ENCODE data around the gene IDI1.
"Not testable (repeated sequence)": the region's sequence is repeated elsewhere in the genome, so short reads cannot be mapped to it uniquely, and the experiment has no call there.

Gene IDI1

DNA sequence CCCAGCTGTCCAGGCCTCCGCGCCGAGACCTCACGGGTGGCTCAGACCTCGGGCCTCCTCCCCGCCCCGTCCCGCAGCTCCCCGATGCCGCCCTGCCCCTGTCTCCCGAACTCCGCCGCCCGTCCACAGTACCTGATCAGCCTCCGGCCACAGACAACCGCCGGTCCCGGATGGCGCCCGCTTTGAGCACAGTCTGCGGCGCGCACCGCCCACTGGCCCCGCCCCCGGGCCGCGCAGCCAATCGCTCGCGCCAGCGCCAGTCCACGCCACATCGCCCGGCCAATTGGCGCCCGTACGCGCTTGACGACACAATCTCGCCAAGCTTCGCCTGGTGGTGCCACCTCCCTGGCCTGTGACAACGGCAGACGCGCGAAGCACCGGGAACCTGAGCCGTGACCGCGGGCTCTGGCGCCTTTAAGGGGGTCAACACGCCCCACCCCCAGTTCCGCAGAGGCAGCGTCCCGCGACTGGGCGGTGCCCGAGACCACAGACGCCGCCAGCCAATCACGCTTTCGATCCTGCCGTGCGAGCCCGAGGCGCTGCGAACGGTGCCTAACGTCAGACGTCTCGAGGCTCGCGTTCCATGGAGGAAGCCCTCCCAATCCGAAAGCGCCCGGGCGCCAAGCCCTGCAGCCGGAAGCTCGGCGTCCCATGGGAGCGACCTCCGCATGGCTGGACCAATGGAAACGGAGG is at the start of gene IDI1:
Gene IDI1, minus strand, starts transcription at position 388 of the 693 bp plus-strand sequence. Its CDS starts 116 bp downstream, at position 272.
- DNase-seq (ENCODE audit: low read depth in 2 of 3, low spot score in 2 of 3) = peak; percentile 92 to 94 (median 93)

DNA sequence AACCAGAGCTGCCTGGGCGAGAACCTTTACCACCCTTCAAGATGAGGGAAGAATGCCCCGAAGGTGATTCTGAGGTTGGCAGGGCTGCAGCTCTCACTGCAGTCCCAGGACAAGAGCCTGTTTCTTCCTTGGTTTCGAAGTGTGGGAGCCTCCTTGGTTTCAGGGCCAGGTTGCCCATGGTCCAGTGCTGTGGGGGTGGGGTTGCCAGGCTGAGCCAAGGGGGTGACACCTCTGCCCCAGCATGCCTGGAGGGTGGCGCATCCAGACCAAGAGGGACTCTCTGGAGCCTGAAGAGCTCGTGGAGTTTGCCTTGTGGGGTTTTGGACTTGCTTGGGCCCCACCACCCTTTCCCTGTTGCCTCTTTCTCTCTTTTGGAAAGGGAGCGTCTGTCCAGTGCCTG is 48.5 kb upstream of the IDI1 start:
- DNase-seq (ENCODE audit: low read depth in 2 of 3, low spot score in 2 of 3) = no peak

DNA sequence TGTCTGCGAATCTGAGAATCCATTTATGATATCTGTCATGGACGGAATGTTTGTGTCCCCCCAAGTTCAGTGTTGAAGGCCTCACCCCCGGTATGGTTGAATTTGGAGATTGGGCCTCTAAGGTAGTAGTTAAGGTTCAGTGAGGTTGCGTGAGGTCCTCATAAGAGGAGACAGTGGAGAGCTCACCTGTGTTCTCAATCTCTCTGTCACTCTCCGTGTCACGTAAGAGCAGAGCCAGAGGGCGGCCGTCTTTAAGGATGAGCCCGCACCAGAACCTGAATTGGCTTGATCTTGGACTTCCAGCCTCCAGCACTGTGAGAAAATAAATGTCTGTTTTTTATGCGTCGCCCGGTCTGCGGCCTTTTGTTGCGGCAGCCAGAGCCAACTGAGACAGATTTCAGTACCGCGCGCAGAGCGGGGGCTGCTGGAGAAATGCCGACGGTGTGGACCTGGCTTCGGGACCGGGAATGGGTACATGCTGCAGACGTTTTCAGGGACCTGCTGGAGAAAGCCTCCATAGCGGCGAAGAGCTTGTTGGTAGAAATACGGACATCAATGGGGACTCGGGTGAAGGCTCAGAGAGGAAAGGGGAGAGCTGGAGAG is 47.5 kb upstream of the IDI1 start:
- no peak for DNase-seq (ENCODE audit: low read depth in 2 of 3, low spot score in 2 of 3)

DNA sequence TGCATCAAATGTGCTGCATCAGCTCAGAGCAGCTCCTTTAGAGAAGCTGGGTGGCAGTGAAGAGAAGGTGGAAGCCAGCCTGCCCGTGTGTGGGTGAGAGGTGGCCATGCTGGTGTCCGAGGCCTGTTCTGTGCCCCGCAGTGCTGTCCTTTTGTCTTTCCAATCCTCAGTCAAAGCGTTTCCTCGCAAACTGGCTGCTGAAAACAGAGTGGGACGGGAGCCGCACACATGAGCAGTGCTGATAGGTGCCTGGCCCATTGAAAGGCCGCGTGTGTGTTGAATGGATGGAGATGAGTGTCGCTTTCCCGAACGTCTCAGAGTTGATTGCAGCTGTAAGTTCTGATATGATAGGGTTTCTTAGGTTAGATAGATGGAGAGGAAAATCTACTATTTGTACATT is 46.6 kb upstream of the IDI1 start:
- DNase-seq (ENCODE audit: low read depth in 2 of 3, low spot score in 2 of 3) = no peak

DNA sequence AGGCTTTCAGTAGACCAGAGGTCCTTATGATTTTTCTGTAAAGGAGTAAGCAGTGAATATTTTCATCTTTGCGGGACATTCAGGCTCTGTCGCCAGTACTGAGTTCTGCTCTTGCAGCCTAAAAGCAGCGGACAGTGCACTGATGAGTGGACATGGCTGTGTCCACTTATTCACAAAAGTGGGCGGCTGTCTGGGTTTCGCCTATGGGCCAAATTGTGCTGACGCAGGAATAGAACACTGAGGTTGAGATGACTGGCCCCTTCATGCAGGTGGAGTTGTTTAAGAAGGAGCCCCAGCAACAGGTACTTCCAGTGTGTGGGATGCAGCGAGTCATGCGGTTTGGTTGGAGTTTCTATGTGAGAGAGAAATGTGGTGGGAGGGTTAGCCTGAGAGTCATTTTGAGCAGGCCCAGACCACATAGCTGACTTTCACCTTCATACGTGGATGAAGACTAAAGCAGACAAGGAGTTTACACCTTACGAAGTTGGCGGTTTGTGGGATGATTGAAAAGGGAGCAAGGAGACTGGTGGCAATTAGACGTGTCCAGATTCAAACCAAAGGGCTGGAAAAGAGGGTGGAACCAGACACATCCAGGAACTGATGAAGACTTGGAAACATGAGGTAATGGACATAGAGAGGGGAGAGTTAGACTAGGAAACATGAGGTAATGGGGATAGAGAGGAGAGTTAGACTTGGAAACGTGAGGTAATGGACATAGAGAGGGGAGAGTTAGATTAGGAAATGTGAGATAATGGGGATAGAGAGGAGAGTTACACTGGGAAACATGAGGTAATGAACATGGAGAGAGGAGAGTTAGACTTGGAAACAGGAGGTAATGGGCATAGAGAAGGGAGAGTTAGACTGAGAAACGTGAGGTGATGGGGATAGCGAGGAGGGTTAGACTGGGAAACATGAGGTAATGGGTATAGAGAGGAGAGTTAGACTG is 45.5 kb upstream of the IDI1 start:
- DNase-seq (ENCODE audit: low read depth in 2 of 3, low spot score in 2 of 3) = peak in 2 of 3 experiments; percentile 36 to 45

DNA sequence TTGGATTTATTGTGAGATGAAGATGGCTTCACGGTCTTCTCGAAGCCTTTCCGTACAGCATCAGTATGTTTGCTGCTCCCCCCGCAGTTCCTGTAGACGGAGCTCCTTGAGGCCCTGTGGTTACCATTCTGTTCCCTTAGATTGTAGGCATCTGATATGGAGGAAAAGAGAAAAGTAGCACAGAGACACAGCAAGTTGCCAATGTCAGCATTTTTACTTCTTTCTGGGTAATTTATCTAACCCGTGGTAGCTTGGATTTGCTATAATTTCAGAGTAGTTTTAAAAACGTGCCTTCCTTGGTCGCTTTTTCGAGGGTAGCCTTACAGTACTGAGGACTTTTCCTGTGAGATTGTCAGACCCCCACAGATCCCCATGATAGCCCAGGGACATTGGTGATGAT is 44.8 kb upstream of the IDI1 start:
- no peak for DNase-seq (ENCODE audit: low read depth in 2 of 3, low spot score in 2 of 3)

DNA sequence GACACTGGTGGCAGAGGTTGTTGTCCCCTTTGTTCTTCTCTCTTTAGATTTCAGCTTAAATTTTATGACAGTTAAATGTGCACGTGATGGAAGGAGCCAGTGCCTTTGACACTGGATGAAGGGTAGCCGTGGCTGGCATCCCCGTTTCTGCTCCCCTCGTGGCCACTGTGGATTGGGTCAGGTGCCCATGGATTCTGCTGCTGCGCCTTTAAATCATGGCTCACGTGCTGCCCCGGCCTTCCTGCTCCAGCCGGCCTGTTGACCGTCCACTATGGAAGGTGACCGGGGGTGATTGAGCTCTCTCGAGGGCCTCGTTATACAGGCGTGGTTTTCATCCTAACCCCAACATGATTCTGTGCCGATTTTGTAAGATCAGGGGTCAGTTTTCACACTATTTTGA is 41.8 kb upstream of the IDI1 start:
- no peak for DNase-seq (ENCODE audit: low read depth in 2 of 3, low spot score in 2 of 3)

DNA sequence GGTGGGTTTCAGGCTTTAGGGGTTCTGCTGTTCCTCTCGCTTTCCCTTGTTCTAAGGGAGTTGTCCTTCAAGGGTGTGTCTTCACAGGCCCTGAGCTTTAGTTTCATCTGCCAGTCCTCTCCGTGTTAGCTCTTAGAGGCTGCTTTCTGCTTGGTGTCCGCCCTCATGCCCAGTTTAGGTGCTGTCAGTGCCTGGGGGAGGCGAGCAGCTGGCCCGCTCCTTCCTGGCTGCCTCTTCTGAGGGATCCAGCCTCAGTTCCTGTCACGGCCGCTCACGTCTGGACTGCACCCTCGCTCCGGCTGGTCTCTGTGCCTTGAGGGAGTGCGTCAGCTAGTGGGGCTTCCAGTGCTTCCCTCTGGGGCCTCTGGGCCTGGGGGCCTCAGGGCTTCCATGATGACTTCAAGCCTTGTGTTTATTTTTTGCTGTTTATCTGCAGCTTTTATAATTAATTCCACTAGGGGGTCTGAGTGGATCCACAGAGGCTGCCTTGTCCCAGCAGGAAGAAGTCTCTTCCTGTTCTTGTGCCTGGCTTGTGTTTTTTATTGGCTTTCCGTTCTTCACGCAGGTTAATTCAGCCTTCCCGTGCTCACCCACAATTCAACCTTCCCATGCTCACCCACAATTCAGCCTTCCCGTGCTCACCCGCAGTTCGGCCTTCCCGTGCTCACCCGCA is 40.2 kb upstream of the IDI1 start:
- no peak for DNase-seq (ENCODE audit: low read depth in 2 of 3, low spot score in 2 of 3)

DNA sequence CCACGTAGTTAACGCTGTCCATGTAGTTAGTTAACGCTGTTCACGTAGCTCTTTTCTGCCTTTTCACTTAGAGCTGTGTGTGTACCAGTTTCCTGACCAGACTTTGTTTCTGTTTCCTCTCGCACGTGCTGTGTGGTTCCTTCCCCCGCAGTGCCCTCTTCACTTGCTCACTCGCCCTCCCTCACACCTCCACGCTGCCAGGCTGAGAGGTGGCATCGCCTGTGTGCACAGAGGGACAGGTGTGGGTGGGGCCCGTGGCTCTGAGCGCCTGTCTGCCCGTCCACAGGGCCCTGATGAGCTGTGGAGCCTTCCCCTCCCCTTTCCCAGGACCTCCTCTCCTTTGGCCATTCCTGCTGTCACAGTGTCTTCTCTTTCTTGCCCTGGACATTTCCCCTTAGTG is 37.9 kb upstream of the IDI1 start:
- DNase-seq (ENCODE audit: low read depth in 2 of 3, low spot score in 2 of 3) = no peak

DNA sequence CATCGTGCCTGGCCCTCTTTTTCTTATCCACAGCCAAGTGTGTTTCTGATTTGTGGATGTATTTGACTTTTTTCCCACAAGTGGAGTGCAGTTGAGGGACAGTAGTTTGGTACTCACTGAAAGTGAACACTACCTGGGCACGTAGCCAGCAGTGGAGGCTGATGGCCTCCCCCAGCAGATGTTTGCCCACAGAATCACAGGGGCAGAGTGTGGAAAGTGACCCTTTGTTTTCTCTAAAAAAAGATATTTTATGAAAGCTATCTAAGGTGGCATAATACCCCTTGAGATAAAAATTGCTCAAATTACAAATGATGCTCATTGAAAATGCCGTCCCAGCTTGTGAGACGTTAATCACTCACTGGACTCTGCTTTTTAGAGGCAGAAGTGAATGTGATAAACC is 36.3 kb upstream of the IDI1 start:
- DNase-seq (ENCODE audit: low read depth in 2 of 3, low spot score in 2 of 3) = no peak

DNA sequence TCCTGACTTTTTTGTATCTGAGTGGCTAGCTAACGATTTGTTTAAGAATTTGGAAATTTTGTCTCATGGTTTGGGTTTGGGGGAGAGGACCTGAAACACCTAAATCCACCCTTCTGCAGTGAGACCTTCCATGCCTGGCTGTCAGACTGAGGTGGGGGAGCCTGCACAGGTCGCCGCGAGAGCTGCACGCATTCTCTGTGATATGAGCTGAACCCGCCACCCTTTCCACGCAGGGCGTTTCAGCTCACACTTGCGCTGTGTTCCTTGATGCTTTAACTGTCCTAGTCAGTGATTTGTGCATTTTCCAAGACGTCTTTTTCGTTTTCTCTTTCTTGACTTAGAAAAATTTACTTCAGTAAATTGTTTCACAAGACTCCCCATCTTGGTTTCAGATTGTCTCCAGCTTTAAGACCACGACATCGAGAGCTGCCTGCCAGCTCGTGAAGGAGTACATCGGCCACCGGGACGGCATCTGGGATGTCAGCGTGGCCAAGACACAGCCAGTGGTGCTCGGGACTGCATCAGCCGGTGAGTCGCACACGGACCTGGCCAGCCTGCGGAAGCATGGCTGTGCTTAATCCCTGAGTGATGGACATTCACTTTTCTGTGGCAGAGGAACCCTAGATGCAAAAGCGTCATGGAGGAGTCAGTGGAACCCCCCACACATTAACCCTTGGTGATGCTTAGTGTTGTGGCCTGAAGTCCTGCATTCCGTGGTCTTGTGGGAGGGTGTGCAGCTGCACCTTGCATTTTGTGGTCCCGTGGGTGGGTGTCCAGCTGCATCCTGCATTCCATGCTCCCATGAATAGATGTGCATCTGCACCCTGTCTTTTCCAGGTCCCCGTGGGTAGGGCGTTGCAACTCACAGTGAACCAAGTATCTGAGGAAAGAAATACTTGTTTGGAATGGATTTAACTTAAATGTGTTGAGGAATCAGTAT is 35.4 kb upstream of the IDI1 start:
- no peak for DNase-seq (ENCODE audit: low read depth in 2 of 3, low spot score in 2 of 3)

DNA sequence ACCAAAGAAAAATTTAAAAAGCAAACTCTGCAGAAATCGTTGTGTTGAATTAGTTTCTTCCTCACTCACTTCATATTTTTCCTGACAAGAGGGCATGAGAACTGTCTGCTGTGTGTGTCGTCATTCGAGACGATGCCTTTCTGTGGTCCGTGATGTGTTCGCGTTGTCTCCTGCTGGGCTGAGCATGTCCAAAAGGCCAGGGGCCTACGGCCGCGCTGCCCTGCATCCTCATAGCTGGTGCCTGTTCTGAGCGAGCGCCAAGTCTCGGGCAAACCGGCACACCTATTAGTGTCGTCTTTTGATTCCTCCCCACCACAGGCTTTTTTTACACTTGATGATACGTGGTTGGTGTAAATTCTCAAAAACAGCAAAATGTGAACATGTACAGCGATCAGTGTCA is 34.7 kb upstream of the IDI1 start:
- DNase-seq (ENCODE audit: low read depth in 2 of 3, low spot score in 2 of 3) = no peak

DNA sequence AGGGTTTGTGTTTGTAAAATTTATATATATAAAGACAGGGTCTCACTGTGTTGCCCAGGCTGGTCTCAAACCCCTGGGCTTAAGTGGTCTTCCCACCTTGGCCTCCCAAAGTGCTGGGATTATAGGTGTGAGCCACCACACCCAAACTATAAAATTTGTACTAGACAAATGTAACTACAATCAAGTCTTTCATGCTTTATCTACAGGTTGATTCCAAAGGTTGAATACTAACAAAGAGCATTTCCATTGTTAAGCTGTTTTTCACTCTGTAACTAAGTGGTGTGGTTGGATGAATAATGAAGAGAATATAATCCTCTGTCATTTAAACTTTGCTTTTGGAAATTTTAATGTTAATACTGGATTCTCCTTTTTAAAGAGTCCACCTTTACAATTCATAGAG is 29.7 kb upstream of the IDI1 start:
- DNase-seq (ENCODE audit: low read depth in 2 of 3, low spot score in 2 of 3) = no peak

DNA sequence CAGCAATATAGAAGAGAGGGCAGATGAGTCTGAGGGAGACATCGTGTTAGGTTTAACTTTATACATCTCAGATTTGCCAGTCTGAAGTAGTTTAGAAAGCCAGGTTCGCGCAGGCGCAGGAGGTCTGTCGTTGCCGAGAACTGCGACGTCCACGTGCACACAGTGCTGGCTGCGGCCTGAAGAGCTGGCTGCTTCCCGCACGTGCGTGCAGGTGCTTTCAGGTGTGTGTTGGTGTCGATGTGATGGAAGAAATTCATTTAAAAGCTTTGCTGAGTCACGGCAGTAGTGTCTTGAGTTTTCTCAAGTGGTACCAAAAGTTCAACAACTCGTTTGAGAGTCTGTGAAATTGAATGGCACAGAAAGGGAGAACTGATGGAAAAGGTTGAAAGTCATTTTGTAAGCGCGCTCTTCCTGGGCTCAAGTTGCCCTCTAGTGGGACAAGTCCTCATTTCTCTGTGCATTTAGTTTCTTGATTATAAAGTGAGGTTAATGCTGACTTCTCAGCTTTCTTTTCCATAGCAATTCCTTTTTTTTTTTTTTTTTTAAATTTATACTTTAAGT is 25.9 kb upstream of the IDI1 start:
- no peak for DNase-seq (ENCODE audit: low read depth in 2 of 3, low spot score in 2 of 3)

DNA sequence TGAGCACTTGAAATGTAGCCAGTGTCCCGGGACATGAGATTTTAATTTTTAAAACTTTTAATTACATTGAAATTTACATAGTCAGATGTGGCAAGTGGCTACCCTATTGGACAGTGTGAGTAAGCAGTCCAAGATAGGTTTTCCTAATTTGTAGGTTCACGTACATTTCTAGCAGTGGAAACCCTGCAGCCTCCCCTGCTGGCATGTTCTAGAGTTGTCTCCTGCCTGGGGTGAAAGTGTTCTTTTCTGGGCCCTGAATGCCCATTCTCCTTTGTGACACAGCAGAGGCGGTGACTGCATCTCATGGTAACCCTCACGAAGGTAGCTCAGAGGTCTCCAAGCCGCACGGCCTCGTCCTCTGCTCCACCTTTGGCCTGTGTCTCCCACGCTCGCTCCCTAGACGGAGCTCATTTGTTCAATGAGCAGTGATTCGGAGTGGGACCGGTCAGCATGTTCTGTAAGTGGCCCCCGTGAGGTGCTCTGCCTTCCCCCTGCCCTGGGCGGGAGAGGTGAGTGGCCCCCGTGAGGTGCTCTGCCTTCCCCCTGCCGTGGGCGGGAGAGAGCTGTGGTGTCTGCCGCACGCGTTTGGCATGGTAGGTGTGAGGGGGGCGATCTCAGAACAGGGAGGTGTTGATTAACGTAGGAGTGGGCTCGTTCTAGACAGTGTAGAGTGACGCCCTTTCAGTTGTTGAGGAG is 25.3 kb upstream of the IDI1 start:
- no peak for DNase-seq (ENCODE audit: low read depth in 2 of 3, low spot score in 2 of 3)

DNA sequence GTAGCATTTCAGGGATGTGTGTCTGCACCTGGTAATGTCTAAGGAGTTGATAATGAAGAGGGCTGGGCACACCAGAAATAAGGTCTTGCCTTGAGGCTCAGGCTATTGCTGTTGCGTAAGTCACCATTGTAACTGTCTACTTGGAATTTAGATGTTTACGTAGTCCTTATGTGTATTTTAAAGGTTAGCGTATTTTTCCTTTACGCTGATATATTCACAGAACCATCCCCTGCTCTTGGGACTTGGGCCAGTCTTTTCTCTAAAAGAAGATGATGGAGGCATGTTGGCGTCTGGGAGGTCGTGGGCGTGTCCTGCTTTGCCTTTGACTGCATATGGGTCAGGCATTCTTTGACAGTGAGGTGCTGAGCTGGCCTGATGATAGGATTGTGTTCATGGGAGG is 22.0 kb upstream of the IDI1 start:
- DNase-seq (ENCODE audit: low read depth in 2 of 3, low spot score in 2 of 3) = no peak

DNA sequence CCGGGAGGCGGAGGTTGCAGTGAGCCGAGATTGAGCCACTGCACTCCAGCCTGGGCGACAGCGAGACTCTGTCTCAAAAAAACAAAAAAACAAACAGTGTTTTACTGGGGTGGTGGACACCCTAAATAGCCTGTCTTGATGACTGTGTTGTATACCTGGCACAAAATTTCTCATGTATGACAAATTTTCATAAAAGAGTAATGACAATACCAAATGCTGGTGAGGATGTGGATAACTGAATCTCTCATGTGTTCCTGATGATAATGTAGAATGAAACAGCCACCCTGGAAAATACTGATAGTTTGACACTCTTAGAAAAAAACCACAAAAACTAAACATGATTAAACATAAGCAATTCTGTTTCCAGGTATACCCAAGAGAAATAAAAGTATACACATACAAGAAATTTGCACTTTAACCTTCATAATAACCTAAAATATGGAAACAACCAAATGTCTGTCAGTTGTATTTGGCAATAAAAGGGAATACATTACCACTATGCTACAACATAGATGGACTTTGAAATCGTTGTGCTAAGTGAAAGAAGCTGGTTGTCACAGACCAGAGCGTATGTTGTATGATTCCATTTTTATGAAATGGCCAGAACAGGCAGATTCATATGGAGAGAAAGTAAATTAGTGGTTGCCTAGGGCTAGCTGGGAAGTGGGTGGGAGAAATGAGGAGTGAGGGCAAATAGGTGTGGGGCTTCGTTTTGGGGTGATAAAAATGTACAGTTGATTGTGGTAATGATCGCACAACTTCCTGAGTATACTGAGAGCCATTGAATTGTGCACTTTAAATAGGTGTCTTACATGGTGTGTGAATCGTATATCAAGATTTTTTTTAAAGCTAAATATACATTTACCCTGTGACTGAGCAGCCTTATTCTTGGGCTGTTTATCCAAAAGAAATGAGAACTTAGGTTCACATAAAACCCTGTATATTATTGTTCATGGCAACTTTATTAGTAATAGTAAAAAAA is 19.8 kb upstream of the IDI1 start:
- DNase-seq (ENCODE audit: low read depth in 2 of 3, low spot score in 2 of 3) = no peak

DNA sequence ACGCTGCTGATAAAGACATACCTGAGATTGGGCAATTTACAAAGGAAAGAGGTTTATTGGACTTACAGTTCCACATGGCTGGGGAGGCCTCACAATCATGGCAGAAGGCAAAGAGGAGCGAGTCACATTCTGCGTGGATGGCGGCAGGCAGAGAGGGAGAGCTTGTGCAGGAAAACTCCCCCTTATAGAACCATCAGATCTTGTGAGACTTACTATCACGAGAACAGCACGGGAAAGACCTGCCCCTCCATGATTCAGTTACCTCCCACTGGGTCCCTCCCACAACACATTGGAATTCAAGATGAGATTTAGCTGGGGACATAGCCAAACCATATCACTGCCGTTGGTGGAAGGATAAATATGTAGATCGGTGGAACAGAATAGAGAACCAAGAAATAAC is 17.8 kb upstream of the IDI1 start:
- not testable (repeated sequence) for DNase-seq (ENCODE audit: low read depth in 2 of 3, low spot score in 2 of 3)

DNA sequence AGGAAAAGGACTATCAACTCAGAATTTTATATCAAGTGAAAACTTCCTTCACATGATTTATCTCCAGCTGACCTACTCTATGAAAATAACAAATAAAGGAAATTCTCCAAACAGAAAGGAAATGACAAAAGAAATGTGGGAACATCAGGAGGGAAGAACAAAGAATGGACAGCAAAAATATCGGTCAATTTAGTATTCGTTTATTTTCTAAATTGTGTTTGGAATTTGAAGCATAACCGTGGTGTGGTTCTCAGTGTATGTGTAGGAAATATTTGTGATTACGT is 16.0 kb upstream of the IDI1 start:
- DNase-seq (ENCODE audit: low read depth in 2 of 3, low spot score in 2 of 3) = no peak

All from activated CD8-positive, alpha-beta memory T cell treated with anti-CD3 and anti-CD28 coated beads for 48 hours (primary cell).